Femur (tissue), 1 donor: ENCODE results near the gene TBL1XR1.
A peak's percentile ranks its signal among the peaks of the same experiment; 100 is the strongest.
"Not testable (repeated sequence)": the region's sequence is repeated elsewhere in the genome, so short reads cannot be mapped to it uniquely, and the experiment has no call there.

Source experiments
- DNase-seq: peaks from one replicate; pipeline ENCODE4 v3.0.0-alpha.2; 2017

Gene TBL1XR1

GRCh38 chr3:177208223-177208622 lies 10.9 kb upstream of the TBL1XR1 start:
- no peak for DNase-seq

GRCh38 chr3:177206936-177207335 lies 9.7 kb upstream of the TBL1XR1 start:
- no peak for DNase-seq

GRCh38 chr3:177203689-177204395 lies 6.6 kb upstream of the TBL1XR1 start:
- no peak for DNase-seq

- DNase-seq, result not testable (repeated sequence)
These were observed 5.7 kb upstream of the TBL1XR1 start for GRCh38 chr3:177203016-177203415.

DNA sequence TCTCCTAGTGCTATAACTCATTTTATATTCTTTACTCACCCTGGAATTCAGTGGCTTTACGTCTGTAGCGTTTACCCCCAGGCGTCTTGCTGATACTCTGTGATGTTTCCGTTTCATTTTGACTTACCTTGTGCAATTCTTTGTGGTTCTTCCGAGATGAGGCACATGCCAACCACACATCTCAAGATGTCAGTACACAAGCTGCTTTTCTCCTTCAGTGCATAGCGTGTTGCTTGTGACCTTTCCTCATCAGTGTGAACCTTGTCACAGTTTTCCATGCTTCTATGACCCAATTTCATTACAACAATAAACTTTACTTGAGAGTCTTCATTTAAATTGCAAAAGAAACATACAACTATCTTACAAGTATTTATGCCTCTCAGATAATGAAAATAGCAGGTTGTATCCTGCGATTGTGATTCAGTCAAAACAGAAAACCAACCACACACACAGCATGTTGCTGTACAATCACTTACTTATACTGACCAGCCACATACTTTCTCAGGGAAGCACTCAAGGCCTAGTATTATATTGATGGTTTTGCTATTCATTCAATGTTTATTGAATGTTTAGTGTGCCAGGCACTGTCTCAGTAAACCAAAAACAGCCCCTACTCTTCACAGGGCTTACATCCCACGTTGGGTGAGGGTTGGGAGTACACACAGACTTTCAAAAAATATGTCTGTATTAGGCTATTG lies 4.6 kb upstream of the TBL1XR1 start:
- DNase-seq, result no peak

DNA sequence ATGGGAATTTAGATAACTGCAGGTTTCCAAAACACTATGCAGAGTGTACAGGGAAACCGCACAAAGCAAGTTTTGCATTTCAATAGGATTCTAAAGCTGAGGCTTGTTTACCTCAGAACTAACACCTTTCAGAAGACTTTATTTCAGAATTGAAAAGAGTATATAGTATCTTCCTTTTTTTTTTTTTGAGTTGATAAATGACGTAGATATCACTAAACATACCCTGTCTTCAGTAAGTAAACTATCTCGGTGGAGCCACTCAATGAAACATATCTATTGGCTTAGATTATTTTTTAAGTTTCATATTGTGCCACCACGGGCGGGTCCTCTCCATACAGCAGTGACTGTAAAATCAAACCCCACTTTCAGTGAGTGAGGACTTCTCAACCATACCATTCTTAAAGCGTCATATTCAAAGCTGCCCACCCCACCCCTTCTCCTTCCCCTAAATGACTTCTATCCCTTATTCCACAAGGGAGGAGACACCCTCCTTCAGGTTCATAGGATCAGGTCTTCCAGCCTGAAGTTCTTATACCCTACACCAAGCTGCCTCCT lies 2.0 kb upstream of the TBL1XR1 start:
- no peak for DNase-seq

GRCh38 chr3:177197727-177198460 lies 612 bp upstream of the TBL1XR1 start:
- no peak for DNase-seq

- peak; percentile 65 for DNase-seq
These were observed 734 bp downstream of the TBL1XR1 start for GRCh38 chr3:177196456-177197040.

DNA sequence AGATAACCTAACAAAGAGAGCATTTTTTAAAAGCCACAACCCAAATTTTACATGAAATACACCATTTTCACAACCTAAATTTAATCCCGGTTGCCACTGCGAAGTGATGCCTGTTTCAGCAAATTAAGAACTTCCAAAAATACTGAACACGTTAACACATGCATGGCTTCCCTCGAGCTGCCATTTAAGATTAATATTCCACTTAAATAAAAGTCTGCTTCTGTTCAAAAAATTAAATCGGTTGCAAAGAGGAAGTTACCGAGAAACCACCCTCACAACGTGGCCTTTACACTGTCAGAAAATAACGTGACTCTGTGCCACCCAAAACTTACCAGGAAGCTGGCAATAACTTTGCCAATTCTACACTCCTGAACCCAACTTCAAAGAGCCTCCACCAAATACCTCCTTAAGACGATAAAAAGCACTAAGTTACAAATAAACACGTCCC lies 1.2 kb downstream of the TBL1XR1 start:
- peak; percentile 32 for DNase-seq

- DNase-seq, result peak; percentile 26
These were observed 1.9 kb downstream of the TBL1XR1 start for GRCh38 chr3:177195242-177195991.

GRCh38 chr3:177194299-177194698 lies 3.0 kb downstream of the TBL1XR1 start:
- no peak for DNase-seq

DNA sequence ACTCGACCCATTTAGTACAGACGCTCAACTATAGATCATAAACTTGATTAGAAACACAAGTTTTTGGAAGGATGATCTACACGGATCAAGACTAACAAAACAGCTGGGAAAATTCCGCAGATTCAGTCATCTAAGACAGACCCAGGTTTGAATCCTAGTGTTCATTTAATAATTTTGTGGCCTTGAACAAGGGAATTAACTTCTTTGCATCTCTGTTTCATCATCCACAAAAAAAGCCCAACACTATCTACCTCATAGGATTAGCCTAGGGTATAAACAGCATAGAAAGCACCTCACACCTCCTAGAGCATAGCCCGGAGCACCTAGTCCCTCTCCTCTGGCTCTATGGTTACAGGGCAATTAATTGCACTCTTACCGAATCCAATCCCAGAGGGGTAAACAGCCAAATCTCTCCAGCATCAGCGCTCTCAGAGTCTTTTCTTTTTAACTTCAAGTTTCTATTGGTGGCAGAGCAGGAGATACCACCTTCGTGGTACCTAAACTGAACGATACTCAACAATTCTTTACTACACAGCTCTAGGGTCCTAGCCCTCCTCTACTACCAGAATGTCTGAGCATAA lies 3.5 kb downstream of the TBL1XR1 start:
- no peak for DNase-seq

DNA sequence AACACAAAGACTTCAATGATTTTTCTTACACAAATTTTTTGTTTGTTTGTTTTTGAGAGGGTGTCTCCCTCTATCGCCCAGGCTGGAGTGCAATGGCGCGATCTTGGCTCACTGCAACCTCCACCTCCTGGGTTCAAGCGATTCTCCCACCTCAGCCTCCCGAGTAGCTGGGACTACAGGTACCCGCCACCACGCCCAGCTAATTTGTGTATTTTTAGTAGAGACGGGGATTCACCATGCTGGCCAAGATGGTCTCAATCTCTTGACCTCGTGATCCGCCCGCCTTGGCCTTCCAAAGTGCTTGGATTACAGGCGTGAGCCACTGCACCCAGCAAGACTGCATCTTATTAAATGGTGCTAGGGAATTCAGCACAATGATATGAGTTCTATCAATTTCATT lies 4.0 kb downstream of the TBL1XR1 start:
- not testable (repeated sequence) for DNase-seq

- peak; percentile 26 for DNase-seq
These were observed 6.3 kb downstream of the TBL1XR1 start for GRCh38 chr3:177190756-177191681.

GRCh38 chr3:177190184-177190583 lies 7.1 kb downstream of the TBL1XR1 start:
- DNase-seq, result not testable (repeated sequence)

GRCh38 chr3:177188325-177188724 lies 9.0 kb downstream of the TBL1XR1 start:
- not testable (repeated sequence) for DNase-seq

GRCh38 chr3:177186306-177186705 lies 11.0 kb downstream of the TBL1XR1 start:
- no peak for DNase-seq

GRCh38 chr3:177185035-177185574 lies 12.2 kb downstream of the TBL1XR1 start:
- no peak for DNase-seq

GRCh38 chr3:177184602-177185001 lies 12.7 kb downstream of the TBL1XR1 start:
- not testable (repeated sequence) for DNase-seq

- DNase-seq, result no peak
These were observed 14.9 kb downstream of the TBL1XR1 start for GRCh38 chr3:177182352-177182751.
